ENCODE results near the gene EFNA3.

GRCh38 chr1:155130272-155131006 is 51.8 kb downstream of the EFNA3 start:
- TF ChIP-seq CTCF (IDR thresholded peaks at IDR 0.05; ENCODE audit: insufficient read depth, low read length, poor library complexity, severe bottlenecking): no peak
- TF ChIP-seq EZH2phosphoT487 (conservative IDR thresholded peaks at IDR 0.05; ENCODE audit: low read length): no peak

Data from SU-DHL-6 (cell line).